SU-DHL-6 (cell line): Measurements from ENCODE around the gene SLC48A1.

Source experiments
- H2AFZ ChIP-seq: fragments of 200-600 bp; sonication (generic); 2 replicates; pipeline ENCODE4 v1.6.1; 2014; ENCODE audit warnings: low read depth, mild to moderate bottlenecking, moderate library complexity, mixed read lengths, antibody characterized with exemption, low read length; ENCODE audit not compliant: severe bottlenecking
- H3F3A ChIP-seq: fragments of 200-600 bp; shearing (Covaris generic); 2 replicates; pipeline ENCODE4 v1.6.0; 2016; ENCODE audit warnings: antibody characterized with exemption, mild to moderate bottlenecking; ENCODE audit not compliant: insufficient read depth
- H3K27ac ChIP-seq: fragments of 200-600 bp; sonication (generic); 2 replicates; pipeline ENCODE4 v1.5.1; 2016; ENCODE audit warnings: low read depth, mild to moderate bottlenecking, low read length, moderate library complexity, mixed read lengths
- H3K27me3 ChIP-seq: fragments of 200-600 bp; sonication (generic), shearing (Covaris generic); 2 replicates; pipeline ENCODE4 v1.6.0; 2014; ENCODE audit warnings: mild to moderate bottlenecking, low read length
- H3K36me3 ChIP-seq: fragments of 200-600 bp; sonication (generic); 2 replicates; pipeline ENCODE4 v1.6.1; 2014; ENCODE audit warnings: mild to moderate bottlenecking, low read length, mixed read lengths
- H3K4me2 ChIP-seq: fragments of 300-600, 200-600 bp; shearing (Covaris generic), sonication (generic); 2 replicates; pipeline ENCODE4 v1.6.0; 2014; ENCODE audit warnings: low read length, low read depth, mild to moderate bottlenecking; ENCODE audit not compliant: poor library complexity, severe bottlenecking
- H3K4me3 ChIP-seq: fragments of 200-600 bp; sonication (generic); 2 replicates; pipeline ENCODE4 v1.5.1; 2014; ENCODE audit warnings: antibody characterized with exemption, low read length, mild to moderate bottlenecking, mixed read lengths; ENCODE audit not compliant: insufficient read depth, poor library complexity, severe bottlenecking
- H3K79me2 ChIP-seq: fragments of 200-600 bp; sonication (generic); 2 replicates; pipeline ENCODE4 v1.6.1; 2014; ENCODE audit warnings: mild to moderate bottlenecking, low read length, moderate library complexity; ENCODE audit not compliant: insufficient read depth
- H3K9ac ChIP-seq: fragments of 200-600 bp; sonication (generic); 2 replicates; pipeline ENCODE4 v1.7.0; 2014; ENCODE audit warnings: mild to moderate bottlenecking, low read length
- H3K9me2 ChIP-seq: fragments of 200-600 bp; sonication (generic); replicated peaks from 2 replicates; pipeline ENCODE4 v1.6.1; 2014; ENCODE audit warnings: low read length; ENCODE audit not compliant: insufficient read depth
- H3K9me3 ChIP-seq: fragments of 200-600 bp; sonication (generic); 2 replicates; pipeline ENCODE4 v1.6.1; 2014; ENCODE audit warnings: low read length, mixed read lengths; ENCODE audit not compliant: insufficient read depth
- H4K20me1 ChIP-seq: fragments of 200-600 bp; sonication (generic); 2 replicates; pipeline ENCODE4 v1.6.1; 2014; ENCODE audit warnings: low read depth, mild to moderate bottlenecking, antibody characterized with exemption, low read length, moderate library complexity, mixed read lengths
- EZH2phosphoT487 ChIP-seq: fragments of 200-600 bp; sonication (generic), shearing (Covaris generic); conservative IDR thresholded peaks from 2 replicates; pipeline ENCODE4 v1.6.1; 2018; ENCODE audit warnings: mild to moderate bottlenecking, antibody characterized with exemption, low read length, moderate library complexity, mixed read lengths
- TF ChIP-seq, protein P1 (sequence below): fragments of 200-600 bp; sonication (generic); IDR thresholded peaks from one replicate; pipeline ENCODE4 v1.5.1; 2017; ENCODE audit warnings: antibody characterized with exemption, mild to moderate bottlenecking, low read length, moderate library complexity; ENCODE audit not compliant: insufficient read depth, poor library complexity, severe bottlenecking

SLC48A1 gene

GRCh38 chr12:47736216-47736615 is 36.8 kb upstream of the SLC48A1 start:
- no peaks in the 10 kb centered on the region for H3K9me3 ChIP-seq
- no peak overlapping the region for H3K9ac ChIP-seq
- TF ChIP-seq, protein P1, sequence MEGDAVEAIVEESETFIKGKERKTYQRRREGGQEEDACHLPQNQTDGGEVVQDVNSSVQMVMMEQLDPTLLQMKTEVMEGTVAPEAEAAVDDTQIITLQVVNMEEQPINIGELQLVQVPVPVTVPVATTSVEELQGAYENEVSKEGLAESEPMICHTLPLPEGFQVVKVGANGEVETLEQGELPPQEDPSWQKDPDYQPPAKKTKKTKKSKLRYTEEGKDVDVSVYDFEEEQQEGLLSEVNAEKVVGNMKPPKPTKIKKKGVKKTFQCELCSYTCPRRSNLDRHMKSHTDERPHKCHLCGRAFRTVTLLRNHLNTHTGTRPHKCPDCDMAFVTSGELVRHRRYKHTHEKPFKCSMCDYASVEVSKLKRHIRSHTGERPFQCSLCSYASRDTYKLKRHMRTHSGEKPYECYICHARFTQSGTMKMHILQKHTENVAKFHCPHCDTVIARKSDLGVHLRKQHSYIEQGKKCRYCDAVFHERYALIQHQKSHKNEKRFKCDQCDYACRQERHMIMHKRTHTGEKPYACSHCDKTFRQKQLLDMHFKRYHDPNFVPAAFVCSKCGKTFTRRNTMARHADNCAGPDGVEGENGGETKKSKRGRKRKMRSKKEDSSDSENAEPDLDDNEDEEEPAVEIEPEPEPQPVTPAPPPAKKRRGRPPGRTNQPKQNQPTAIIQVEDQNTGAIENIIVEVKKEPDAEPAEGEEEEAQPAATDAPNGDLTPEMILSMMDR = no peak
- TF ChIP-seq EZH2phosphoT487 = no peak
- H4K20me1 ChIP-seq = no peaks in the 10 kb centered on the region
- no peaks in the 10 kb centered on the region for H3K9me2 ChIP-seq
- H3K79me2 ChIP-seq = no peaks in the 10 kb centered on the region
- H3K4me3 ChIP-seq = no peak overlapping the region
- no peaks in the 10 kb centered on the region for H3K36me3 ChIP-seq
- no peak overlapping the region for H3K27ac ChIP-seq
- H2AFZ ChIP-seq = no peak overlapping the region
- H3K27me3 ChIP-seq = no peaks in the 10 kb centered on the region
- H3K4me2 ChIP-seq = no peak overlapping the region
- H3F3A ChIP-seq = no peaks in the 10 kb centered on the region

DNA sequence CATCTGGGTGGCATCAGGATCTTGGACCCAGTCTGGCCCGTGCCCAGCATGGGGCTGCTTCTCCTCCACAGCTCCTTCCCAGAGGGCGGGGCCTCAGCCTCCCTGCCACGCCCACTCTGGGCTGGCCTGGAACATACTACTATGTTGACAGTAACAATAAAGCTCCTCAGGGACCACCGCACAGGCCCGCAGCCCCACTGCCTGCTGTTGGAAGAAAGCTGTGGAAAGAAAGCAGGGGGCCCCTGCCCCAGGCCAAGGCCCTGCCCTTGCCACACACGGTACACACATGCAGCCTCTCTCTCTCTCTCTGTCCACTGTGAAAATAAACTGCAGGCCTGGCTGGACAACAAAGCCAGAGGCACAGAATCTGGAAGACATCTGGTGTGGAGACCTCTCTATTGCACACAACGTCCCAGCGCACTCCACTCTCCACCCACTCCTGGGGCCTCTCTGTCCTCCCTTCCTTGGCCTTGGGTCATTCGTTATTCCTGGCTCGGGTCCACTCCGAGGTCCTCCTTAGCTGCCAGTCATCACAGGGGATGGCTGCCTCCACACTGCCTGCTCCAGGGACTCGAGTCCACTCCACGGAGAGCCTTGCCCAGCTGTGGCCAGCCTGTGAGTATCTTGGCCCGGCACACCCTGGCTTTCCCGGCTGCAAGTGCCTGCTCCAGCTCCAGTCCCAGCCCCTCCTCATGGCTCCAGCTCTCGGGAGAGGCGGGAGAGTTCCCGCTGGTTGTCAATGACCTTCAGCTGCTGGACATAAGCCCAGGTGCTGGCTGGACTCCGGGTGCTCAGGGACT is 36.0 kb upstream of the SLC48A1 start:
- H3K4me3 ChIP-seq = no peak overlapping the region
- no peak overlapping the region for H3K4me2 ChIP-seq
- TF ChIP-seq EZH2phosphoT487 = no peak
- TF ChIP-seq, protein P1 = no peak
- H4K20me1 ChIP-seq = no peaks in the 10 kb centered on the region
- peaks cover 5% of the 10 kb centered on the region for H3F3A ChIP-seq
- H3K9me3 ChIP-seq = no peaks in the 10 kb centered on the region
- no peaks in the 10 kb centered on the region for H3K79me2 ChIP-seq
- no peak overlapping the region for H2AFZ ChIP-seq
- H3K27me3 ChIP-seq = no peaks in the 10 kb centered on the region
- H3K9ac ChIP-seq = no peak overlapping the region
- no peaks in the 10 kb centered on the region for H3K9me2 ChIP-seq
- no peaks in the 10 kb centered on the region for H3K36me3 ChIP-seq
- H3K27ac ChIP-seq = no peak overlapping the region

- no peaks in the 10 kb centered on the region for H3K36me3 ChIP-seq
- H3K4me3 ChIP-seq = no peak overlapping the region
- no peak overlapping the region for H3K4me2 ChIP-seq
- no peak overlapping the region for H3K9ac ChIP-seq
- H3F3A ChIP-seq = peaks cover 5% of the 10 kb centered on the region
- TF ChIP-seq, protein P1 = no peak
- no peak for TF ChIP-seq EZH2phosphoT487
- H3K9me3 ChIP-seq = no peaks in the 10 kb centered on the region
- H3K9me2 ChIP-seq = no peaks in the 10 kb centered on the region
- no peak overlapping the region for H3K27ac ChIP-seq
- H4K20me1 ChIP-seq = no peaks in the 10 kb centered on the region
- no peaks in the 10 kb centered on the region for H3K79me2 ChIP-seq
- H3K27me3 ChIP-seq = no peaks in the 10 kb centered on the region
- H2AFZ ChIP-seq = no peak overlapping the region
These were observed 35.0 kb upstream of the SLC48A1 start for GRCh38 chr12:47737936-47738594.
